Glomerular endothelial cell (primary cell): ENCODE data around the gene SLC39A8. TPM values are rescaled to one million over a fixed set of nuclear protein-coding genes. Genes with fewer than 3 reads are reported as not detected.

Experiments used
- DNase-seq: peaks from one replicate; pipeline ENCODE4 v3.0.0-alpha.2; 2011; ENCODE audit warnings: low read depth, low spot score; ENCODE audit errors: extremely low read depth
- total RNA-seq: library from RNA; depleted of rRNA; stranded (reverse); fragments of >200 nt; gene quantifications from 2 replicates; pipeline ENCODE4 v1.2.3, GENCODE V29; 2015

Gene SLC39A8
- total RNA-seq, 1 donor from 2014 or later, result 3.8 TPM

GRCh38 chr4:102341201-102341600 lies 4.1 kb downstream of the SLC39A8 start:
- no peak for DNase-seq

GRCh38 chr4:102339018-102339417 lies 6.3 kb downstream of the SLC39A8 start:
- no peak for DNase-seq

GRCh38 chr4:102338405-102338804 lies 6.9 kb downstream of the SLC39A8 start:
- DNase-seq, result no peak

GRCh38 chr4:102335616-102336015 lies 9.7 kb downstream of the SLC39A8 start:
- DNase-seq, result no peak

- DNase-seq, result no peak
These were observed 10.7 kb downstream of the SLC39A8 start for GRCh38 chr4:102334624-102335023.

GRCh38 chr4:102333787-102334186 lies 11.5 kb downstream of the SLC39A8 start:
- DNase-seq, result no peak

- no peak for DNase-seq
These were observed 17.2 kb downstream of the SLC39A8 start for GRCh38 chr4:102328045-102328444.

- DNase-seq, result no peak
These were observed 18.3 kb downstream of the SLC39A8 start for GRCh38 chr4:102326951-102327350.

- DNase-seq, result no peak
These were observed 20.6 kb downstream of the SLC39A8 start for GRCh38 chr4:102324730-102325129.

- no peak for DNase-seq
These were observed 22.5 kb downstream of the SLC39A8 start for GRCh38 chr4:102322736-102323135.

GRCh38 chr4:102321260-102321995 lies 23.9 kb downstream of the SLC39A8 start:
- DNase-seq, result no peak

- no peak for DNase-seq
These were observed 25.7 kb downstream of the SLC39A8 start for GRCh38 chr4:102319594-102319993.

- no peak for DNase-seq
These were observed 26.8 kb downstream of the SLC39A8 start for GRCh38 chr4:102318526-102318925.

- no peak for DNase-seq
These were observed 27.2 kb downstream of the SLC39A8 start for GRCh38 chr4:102318105-102318504.

GRCh38 chr4:102317459-102317858 lies 27.8 kb downstream of the SLC39A8 start:
- DNase-seq, result no peak

GRCh38 chr4:102316585-102316984 lies 28.7 kb downstream of the SLC39A8 start:
- no peak for DNase-seq

GRCh38 chr4:102315532-102315931 lies 29.8 kb downstream of the SLC39A8 start:
- DNase-seq, result no peak

GRCh38 chr4:102312417-102312816 lies 32.9 kb downstream of the SLC39A8 start:
- no peak for DNase-seq

GRCh38 chr4:102311912-102312311 lies 33.4 kb downstream of the SLC39A8 start:
- no peak for DNase-seq

- no peak for DNase-seq
These were observed 33.9 kb downstream of the SLC39A8 start for GRCh38 chr4:102311407-102311806.

- no peak for DNase-seq
These were observed 37.1 kb downstream of the SLC39A8 start for GRCh38 chr4:102308032-102308799.

- no peak for DNase-seq
These were observed 39.6 kb downstream of the SLC39A8 start for GRCh38 chr4:102305666-102306065.
